Measurements from ENCODE around the gene ANKMY2.

DNA sequence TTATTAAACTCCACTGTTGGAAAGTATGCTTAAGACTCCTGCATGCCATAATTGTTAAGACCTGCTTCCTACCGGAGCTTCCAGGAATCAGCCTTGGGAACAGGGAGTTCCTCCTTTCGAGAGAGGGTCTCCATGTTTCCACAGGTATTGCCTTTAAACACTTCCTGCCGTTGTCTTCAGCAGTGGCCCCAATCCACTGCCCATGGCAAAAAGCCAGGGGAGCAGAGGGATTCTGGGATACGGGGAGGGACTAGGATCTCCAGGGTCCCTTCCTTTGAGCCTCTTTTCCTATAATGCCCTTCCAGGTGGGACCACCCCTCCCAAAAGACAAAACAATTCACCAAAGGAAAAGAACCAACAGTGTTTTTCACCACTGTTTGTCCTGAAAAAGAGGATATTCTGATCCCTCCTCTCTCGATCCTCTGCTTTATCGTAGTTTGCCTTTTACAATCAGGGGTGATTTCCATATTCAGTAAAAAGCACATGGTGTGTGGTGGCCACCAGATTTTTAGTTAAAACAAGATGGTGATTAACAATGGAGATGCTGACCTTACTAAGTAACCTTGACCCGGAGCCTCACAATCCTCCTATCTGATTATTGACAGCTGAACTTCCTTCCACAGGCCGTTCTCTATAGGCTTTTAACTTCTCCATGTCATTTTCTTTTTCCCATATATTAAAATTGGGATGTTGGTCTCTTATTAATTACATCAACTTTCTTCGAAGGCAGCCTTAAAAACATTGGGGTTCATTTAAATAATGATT, 82.9 kb downstream of the ANKMY2 start:
- TF ChIP-seq POLR2A (IDR thresholded peaks at IDR 0.05; ENCODE audit: low read depth, low read length): no peak
- no peak for TF ChIP-seq TAF1 (IDR thresholded peaks at IDR 0.05; ENCODE audit: borderline replicate concordance, low read depth, low read length)
- no peak for TF ChIP-seq POLR2AphosphoS5 (IDR thresholded peaks at IDR 0.05; ENCODE audit: low read depth, low read length)
